NB4 (cell line): ENCODE measurements around the gene PTPRD.

Experiments used
- DNase-seq: peaks from one replicate; pipeline ENCODE4 v3.0.0; 2010; ENCODE audit warnings: low read depth
- H3K4me3 ChIP-seq: one replicate; pipeline ENCODE4 v1.5.1; 2011; ENCODE audit warnings: mild to moderate bottlenecking, low read depth, low read length, moderate library complexity
- MAX ChIP-seq: IDR thresholded peaks from 2 replicates; pipeline ENCODE4 v1.6.1; 2011; ENCODE audit warnings: low read depth, low read length
- MYC ChIP-seq: IDR thresholded peaks from 2 replicates; pipeline ENCODE4 v1.6.1; 2011; ENCODE audit warnings: low read depth, low read length
- POLR2A ChIP-seq: IDR thresholded peaks from 2 replicates; pipeline ENCODE4 v1.6.1; 2011; ENCODE audit warnings: mild to moderate bottlenecking; ENCODE audit not compliant: insufficient read length; ENCODE audit errors: extremely low read depth
- TF ChIP-seq, protein P1 (sequence below): IDR thresholded peaks from one replicate; pipeline ENCODE4 v1.5.1; 2012; ENCODE audit warnings: low read depth, low read length

Gene PTPRD

GRCh38 chr9:9558907-9559306 is 1053.9 kb downstream of the PTPRD start:
- DNase-seq, result no peak
- TF ChIP-seq POLR2A (no peak), MYC (no peak), MAX (no peak)
- TF ChIP-seq, protein P1, sequence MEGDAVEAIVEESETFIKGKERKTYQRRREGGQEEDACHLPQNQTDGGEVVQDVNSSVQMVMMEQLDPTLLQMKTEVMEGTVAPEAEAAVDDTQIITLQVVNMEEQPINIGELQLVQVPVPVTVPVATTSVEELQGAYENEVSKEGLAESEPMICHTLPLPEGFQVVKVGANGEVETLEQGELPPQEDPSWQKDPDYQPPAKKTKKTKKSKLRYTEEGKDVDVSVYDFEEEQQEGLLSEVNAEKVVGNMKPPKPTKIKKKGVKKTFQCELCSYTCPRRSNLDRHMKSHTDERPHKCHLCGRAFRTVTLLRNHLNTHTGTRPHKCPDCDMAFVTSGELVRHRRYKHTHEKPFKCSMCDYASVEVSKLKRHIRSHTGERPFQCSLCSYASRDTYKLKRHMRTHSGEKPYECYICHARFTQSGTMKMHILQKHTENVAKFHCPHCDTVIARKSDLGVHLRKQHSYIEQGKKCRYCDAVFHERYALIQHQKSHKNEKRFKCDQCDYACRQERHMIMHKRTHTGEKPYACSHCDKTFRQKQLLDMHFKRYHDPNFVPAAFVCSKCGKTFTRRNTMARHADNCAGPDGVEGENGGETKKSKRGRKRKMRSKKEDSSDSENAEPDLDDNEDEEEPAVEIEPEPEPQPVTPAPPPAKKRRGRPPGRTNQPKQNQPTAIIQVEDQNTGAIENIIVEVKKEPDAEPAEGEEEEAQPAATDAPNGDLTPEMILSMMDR, result no peak
- no peak overlapping the region for H3K4me3 ChIP-seq

GRCh38 chr9:9557804-9558334 is 1054.9 kb downstream of the PTPRD start:
- H3K4me3 ChIP-seq, result no peak overlapping the region
- TF ChIP-seq MAX, result no peak
- TF ChIP-seq POLR2A, result no peak
- TF ChIP-seq, protein P1, result no peak
- no peak for TF ChIP-seq MYC
- no peak for DNase-seq

- no peak for DNase-seq
- TF ChIP-seq MAX (no peak), POLR2A (no peak), MYC (no peak)
- TF ChIP-seq, protein P1, result no peak
- no peak overlapping the region for H3K4me3 ChIP-seq
Observed at GRCh38 chr9:9556865-9557803, 1055.7 kb downstream of the PTPRD start.

DNA sequence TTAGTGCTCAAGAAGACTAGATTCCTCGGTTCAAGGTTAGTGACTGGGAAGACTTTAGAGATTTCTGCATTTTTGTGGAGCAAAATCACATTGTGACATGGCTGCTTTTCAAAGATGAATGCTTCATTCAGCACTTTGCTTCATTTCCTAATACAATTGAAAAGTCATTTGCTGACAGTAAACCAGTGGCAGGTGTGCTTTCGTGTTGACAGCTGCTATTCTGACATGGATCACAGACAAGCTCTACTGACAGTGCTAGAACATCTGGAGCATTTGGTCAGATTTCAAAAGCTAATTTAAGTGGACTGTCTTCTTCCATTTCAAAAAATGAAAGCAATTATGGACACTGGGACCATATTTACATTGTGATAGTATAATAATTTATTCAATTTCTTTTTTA is 1060.1 kb downstream of the PTPRD start:
- no peak for DNase-seq
- TF ChIP-seq MAX, result no peak
- TF ChIP-seq POLR2A, result no peak
- no peak for TF ChIP-seq MYC
- TF ChIP-seq, protein P1, result no peak
- no peak overlapping the region for H3K4me3 ChIP-seq

DNA sequence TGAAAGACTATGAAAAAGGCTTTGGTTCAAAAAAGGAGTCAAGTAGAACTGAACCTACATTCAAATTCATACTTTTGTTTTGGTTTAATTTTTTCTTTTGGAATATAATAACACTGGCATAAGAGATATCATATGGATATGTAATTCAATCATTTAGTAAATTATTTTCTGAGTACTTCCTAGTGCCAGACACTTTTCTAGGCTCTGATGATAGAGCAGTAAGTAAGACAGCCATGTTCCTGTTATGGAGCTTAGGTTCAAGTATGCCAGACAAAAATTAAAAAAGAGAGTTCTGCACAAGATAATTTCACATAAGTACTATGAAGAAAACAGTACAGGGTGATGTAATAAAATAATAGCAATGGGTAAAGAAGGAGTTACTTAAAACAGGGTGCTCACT is 1074.0 kb downstream of the PTPRD start:
- no peak for DNase-seq
- H3K4me3 ChIP-seq, result no peak overlapping the region
- TF ChIP-seq, protein P1, result no peak
- TF ChIP-seq MAX, result no peak
